Measurements from ENCODE around the gene RBBP8. TPM values are rescaled to one million over a fixed set of nuclear protein-coding genes. Genes with fewer than 3 reads are reported as not detected.

The RBBP8 gene
- total RNA-seq, 1 experiment from 2014 or later: 65.2 TPM

DNA sequence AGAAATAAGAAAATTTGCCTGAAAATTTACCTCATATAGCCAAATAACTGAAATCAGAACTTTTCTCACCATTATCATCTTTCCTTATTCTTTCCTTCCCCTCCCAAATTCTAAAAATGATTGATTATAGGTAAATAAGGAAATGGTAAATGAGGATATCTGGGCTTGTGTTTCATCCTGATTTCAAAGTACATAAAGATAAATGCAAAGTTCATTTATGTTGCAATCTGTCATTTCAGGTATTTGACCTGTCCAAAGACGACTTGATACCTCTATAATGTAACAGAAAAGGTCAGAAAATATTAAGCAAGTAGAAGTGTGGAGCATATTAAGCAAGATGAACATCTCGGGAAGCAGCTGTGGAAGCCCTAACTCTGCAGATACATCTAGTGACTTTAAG lies 3.4 kb downstream of the RBBP8 start:
- Histone ChIP-seq H2BK12ac (ENCODE audit: insufficient read length, low read depth, low read length) (no peak overlapping the region), H3K4me1 (ENCODE audit: insufficient read depth, low read length) (no peaks in the 10 kb centered on the region), H4K5ac (ENCODE audit: insufficient read length, low read depth, low read length) (no peak overlapping the region), H3K79me2 (ENCODE audit: insufficient read depth, low read length) (peaks cover 2% of the 10 kb centered on the region; the same call in 1 of the 2 replicates), H2BK20ac (ENCODE audit: low read depth, low read length, poor library complexity, severe bottlenecking) (no peak overlapping the region), H2AK5ac (ENCODE audit: insufficient read length, low read length) (no peak overlapping the region), H3K4ac (ENCODE audit: low read depth, low read length) (no peak overlapping the region), H3K27me3 (ENCODE audit: insufficient read depth, low read length) (no peaks in the 10 kb centered on the region), H3T11ph (ENCODE audit: low read length) (no peak overlapping the region), H4K8ac (replicated peaks; ENCODE audit: insufficient read length, low read depth, low read length) (no peak overlapping the region), H2BK15ac (ENCODE audit: low read depth, low read length) (no peak overlapping the region), H2BK120ac (ENCODE audit: low read depth, low read length, poor library complexity, severe bottlenecking) (no peak overlapping the region), H2AFZ (ENCODE audit: low read length) (no peak overlapping the region), H3K27ac (ENCODE audit: insufficient read length, low read depth, low read length) (no peak overlapping the region), H2BK5ac (ENCODE audit: insufficient read length, low read length) (no peak overlapping the region), H3K23ac (ENCODE audit: insufficient read length, low read depth, low read length) (no peak overlapping the region), H3K4me2 (ENCODE audit: insufficient read depth, insufficient read length, low read length) (no peak overlapping the region), H3K9ac (ENCODE audit: extremely low read depth, insufficient read length, low read length) (no peak overlapping the region), H4K91ac (ENCODE audit: insufficient read length, low read depth, low read length) (no peak overlapping the region), H3K14ac (ENCODE audit: insufficient read depth, low read length) (no peak overlapping the region), H3K9me3 (ENCODE audit: control insufficient read depth, low read depth, low read length) (no peaks in the 10 kb centered on the region), H3K18ac (ENCODE audit: insufficient read length, low read depth, low read length) (no peak overlapping the region), H3K23me2 (ENCODE audit: insufficient read length, low read depth, low read length, poor library complexity, severe bottlenecking) (peaks cover 4% of the 10 kb centered on the region), H4K20me1 (ENCODE audit: control insufficient read depth, insufficient read depth, insufficient read length) (no peaks in the 10 kb centered on the region), H3K79me1 (ENCODE audit: insufficient read depth, low read depth, low read length, poor library complexity, severe bottlenecking) (no peaks in the 10 kb centered on the region), H3K56ac (ENCODE audit: insufficient read length, low read depth, low read length) (no peak overlapping the region)
- no peak overlapping the region for H3K4me3 Mint-ChIP-seq
- no CpG with 5 or more reads among the region's 2 CpGs for WGBS (ENCODE audit: extremely low coverage, insufficient read length, low lambda C conversion rate)
- peaks cover 19 to 24% of the 10 kb centered on the region in 2 experiments for H3K4me1 Mint-ChIP-seq
- H3K36me3 Mint-ChIP-seq (ENCODE audit: insufficient read depth in 1 of 3, low read depth in 3 of 3): peaks cover 9 to 41% (median 37%) of the 10 kb centered on the region in 3 experiments; a peak in 6 of 7 replicates
- TF ChIP-seq CTCF (conservative IDR thresholded peaks at IDR 0.05): no peak
- DNase-seq: no peak
- H3K27me3 Mint-ChIP-seq (ENCODE audit: low read depth): no peaks in the 10 kb centered on the region
- H3K27ac Mint-ChIP-seq: no peak overlapping the region
- H3K9me3 Mint-ChIP-seq: no peaks in the 10 kb centered on the region

Data from H9 (cell line).